Right kidney (tissue), 1 donor: ENCODE measurements around the gene ZSWIM4.
"Not testable (repeated sequence)": the region's sequence is repeated elsewhere in the genome, so short reads cannot be mapped to it uniquely, and the experiment has no call there.

Experiments used
- DNase-seq: peaks from one replicate; pipeline ENCODE4 v3.0.0-alpha.2; 2016

The ZSWIM4 gene

GRCh38 chr19:13850910-13851733 is 55.9 kb downstream of the ZSWIM4 start:
- no peak for DNase-seq

- not testable (repeated sequence) for DNase-seq
Measured at GRCh38 chr19:13851734-13852114, 56.5 kb downstream of the ZSWIM4 start.

GRCh38 chr19:13852171-13852707 is 57.0 kb downstream of the ZSWIM4 start:
- not testable (repeated sequence) for DNase-seq

- DNase-seq: no peak
Measured at GRCh38 chr19:13856497-13856896, 61.3 kb downstream of the ZSWIM4 start.

- DNase-seq: no peak
Measured at GRCh38 chr19:13859361-13859880, 64.2 kb downstream of the ZSWIM4 start.

- no peak for DNase-seq
Measured at GRCh38 chr19:13860679-13861391, 65.6 kb downstream of the ZSWIM4 start.

- no peak for DNase-seq
Measured at GRCh38 chr19:13861392-13861713, 66.1 kb downstream of the ZSWIM4 start.

- peak; percentile 95 for DNase-seq
Measured at GRCh38 chr19:13861714-13862531, 66.7 kb downstream of the ZSWIM4 start.

- no peak for DNase-seq
Measured at GRCh38 chr19:13864046-13864666, 68.9 kb downstream of the ZSWIM4 start.

- no peak for DNase-seq
Measured at GRCh38 chr19:13864667-13865570, 69.7 kb downstream of the ZSWIM4 start.

- no peak for DNase-seq
Measured at GRCh38 chr19:13865571-13866462, 70.6 kb downstream of the ZSWIM4 start.

- DNase-seq: no peak
Measured at GRCh38 chr19:13866463-13867046, 71.3 kb downstream of the ZSWIM4 start.

GRCh38 chr19:13868663-13869062 is 73.4 kb downstream of the ZSWIM4 start:
- no peak for DNase-seq

- no peak for DNase-seq
Measured at GRCh38 chr19:13869281-13869680, 74.0 kb downstream of the ZSWIM4 start.

GRCh38 chr19:13870873-13871272 is 75.6 kb downstream of the ZSWIM4 start:
- no peak for DNase-seq

GRCh38 chr19:13872339-13872694 is 77.1 kb downstream of the ZSWIM4 start:
- no peak for DNase-seq

- no peak for DNase-seq
Measured at GRCh38 chr19:13872695-13873389, 77.6 kb downstream of the ZSWIM4 start.

GRCh38 chr19:13873834-13874515 is 78.7 kb downstream of the ZSWIM4 start:
- DNase-seq: no peak
